Left lobe of liver (tissue), 2 donors: Measurements from ENCODE around the gene LMAN1L. TPM values are rescaled to one million over a fixed set of nuclear protein-coding genes. Genes with fewer than 3 reads are reported as not detected.

Experiments used
- ATAC-seq: fragments of 200-7000 bp; cut with Tn5 transposase; one replicate; pipeline ENCODE4 v1.9.1; 2020; ENCODE audit warnings: mild to moderate bottlenecking, moderate library complexity
- DNase-seq: peaks from one replicate; pipeline ENCODE4 v3.0.0-alpha.2; 2020; ENCODE audit warnings: low spot score
- total RNA-seq: library from RNA; stranded (reverse); gene quantifications from one replicate; pipeline ENCODE4 v1.2.1, GENCODE V29; 2021
- donor health status: DM: no; HTN: no; CAD: no; lungs with moderate emphysema.
- donor health status: DM: no; HTN: yes; CAD: no.

Gene LMAN1L
- total RNA-seq, 1 donor from 2014 or later, result not detected

- ATAC-seq (no peak), DNase-seq (no peak)
These were observed 20.9 kb downstream of the LMAN1L start for GRCh38 chr15:74833376-74834107.

- peak; percentile 75 for ATAC-seq
These were observed 22.7 kb downstream of the LMAN1L start for GRCh38 chr15:74835312-74835823.

GRCh38 chr15:74836846-74837245, 24.2 kb downstream of the LMAN1L start:
- ATAC-seq, result no peak
- no peak for DNase-seq

More at GRCh38 chr15:74835312-74835823, 22.7 kb downstream of the LMAN1L start:
- DNase-seq, result peak; percentile 65

GRCh38 chr15:74837482-74838136, 25.0 kb downstream of the LMAN1L start:
- ATAC-seq (no peak), DNase-seq (no peak)

- DNase-seq, result no peak
- ATAC-seq, result no peak
These were observed 25.5 kb downstream of the LMAN1L start for GRCh38 chr15:74838137-74838516.

GRCh38 chr15:74838746-74839525, 26.3 kb downstream of the LMAN1L start:
- DNase-seq (no peak), ATAC-seq (no peak)

GRCh38 chr15:74839526-74840395, 27.1 kb downstream of the LMAN1L start:
- no peak for ATAC-seq
- DNase-seq, result no peak

- DNase-seq, result no peak
These were observed 28.5 kb downstream of the LMAN1L start for GRCh38 chr15:74840851-74841775.

GRCh38 chr15:74841891-74842373, 29.3 kb downstream of the LMAN1L start:
- ATAC-seq, result no peak
- DNase-seq, result no peak

More at GRCh38 chr15:74840851-74841775, 28.5 kb downstream of the LMAN1L start:
- no peak for ATAC-seq

- DNase-seq (peak; percentile 88), ATAC-seq (peak; percentile 93)
These were observed 30.2 kb downstream of the LMAN1L start, which contains the start of gene ULK3 for GRCh38 chr15:74842581-74843444. TSS of gene ULK3 (minus strand) at chr15:74843156. CDS start at chr15:74843105, 51 bp downstream.

GRCh38 chr15:74843445-74843828, 30.8 kb downstream of the LMAN1L start:
- DNase-seq (no peak), ATAC-seq (no peak)

GRCh38 chr15:74843891-74844299, 31.3 kb downstream of the LMAN1L start:
- DNase-seq (no peak), ATAC-seq (no peak)

- no peak for ATAC-seq
These were observed 31.9 kb downstream of the LMAN1L start for GRCh38 chr15:74844319-74845207.

GRCh38 chr15:74845208-74845568, 32.6 kb downstream of the LMAN1L start:
- ATAC-seq (no peak), DNase-seq (no peak)

More at GRCh38 chr15:74844319-74845207, 31.9 kb downstream of the LMAN1L start:
- DNase-seq, result no peak

GRCh38 chr15:74845581-74845980, 32.9 kb downstream of the LMAN1L start:
- ATAC-seq (no peak), DNase-seq (no peak)

- ATAC-seq (peak; percentile 39), DNase-seq (no peak)
These were observed 34.8 kb downstream of the LMAN1L start for GRCh38 chr15:74847432-74847831.

GRCh38 chr15:74850393-74850792, 37.8 kb downstream of the LMAN1L start:
- peak; percentile 28 for ATAC-seq
- no peak for DNase-seq
